ENCODE data around the gene TMEM41A.
A peak's percentile ranks its signal among the peaks of the same experiment; 100 is the strongest.
"Not testable (repeated sequence)": the region's sequence is repeated elsewhere in the genome, so short reads cannot be mapped to it uniquely, and the experiment has no call there.

TMEM41A gene

DNA sequence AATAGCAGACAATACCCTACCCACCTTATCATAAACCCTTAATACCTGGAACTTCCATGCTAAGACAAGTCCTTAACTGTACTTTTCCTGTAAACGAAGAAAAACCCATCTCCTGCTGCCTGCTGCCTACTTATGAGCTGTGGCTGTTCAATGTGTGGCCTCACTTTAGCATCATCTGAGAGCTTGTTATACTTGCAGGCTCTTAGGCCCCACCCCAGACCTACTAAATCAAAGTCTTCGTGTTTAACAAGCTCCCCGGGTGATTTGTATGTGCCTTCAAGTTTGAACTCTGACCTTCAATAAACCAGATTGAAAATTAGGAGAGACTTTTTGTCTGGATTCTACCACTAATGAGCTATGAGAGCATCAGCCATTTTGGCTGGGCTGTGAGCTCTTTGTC, 29.3 kb downstream of the TMEM41A start:
- TF ChIP-seq, protein P1, sequence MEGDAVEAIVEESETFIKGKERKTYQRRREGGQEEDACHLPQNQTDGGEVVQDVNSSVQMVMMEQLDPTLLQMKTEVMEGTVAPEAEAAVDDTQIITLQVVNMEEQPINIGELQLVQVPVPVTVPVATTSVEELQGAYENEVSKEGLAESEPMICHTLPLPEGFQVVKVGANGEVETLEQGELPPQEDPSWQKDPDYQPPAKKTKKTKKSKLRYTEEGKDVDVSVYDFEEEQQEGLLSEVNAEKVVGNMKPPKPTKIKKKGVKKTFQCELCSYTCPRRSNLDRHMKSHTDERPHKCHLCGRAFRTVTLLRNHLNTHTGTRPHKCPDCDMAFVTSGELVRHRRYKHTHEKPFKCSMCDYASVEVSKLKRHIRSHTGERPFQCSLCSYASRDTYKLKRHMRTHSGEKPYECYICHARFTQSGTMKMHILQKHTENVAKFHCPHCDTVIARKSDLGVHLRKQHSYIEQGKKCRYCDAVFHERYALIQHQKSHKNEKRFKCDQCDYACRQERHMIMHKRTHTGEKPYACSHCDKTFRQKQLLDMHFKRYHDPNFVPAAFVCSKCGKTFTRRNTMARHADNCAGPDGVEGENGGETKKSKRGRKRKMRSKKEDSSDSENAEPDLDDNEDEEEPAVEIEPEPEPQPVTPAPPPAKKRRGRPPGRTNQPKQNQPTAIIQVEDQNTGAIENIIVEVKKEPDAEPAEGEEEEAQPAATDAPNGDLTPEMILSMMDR (IDR thresholded peaks at IDR 0.05; ENCODE audit: extremely low read depth, missing control alignments), result no peak
- DNase-seq (ENCODE audit: low spot score), result no peak

GRCh38 chr3:185466123-185466522, 32.7 kb downstream of the TMEM41A start:
- not testable (repeated sequence) for DNase-seq (ENCODE audit: low spot score)

DNA sequence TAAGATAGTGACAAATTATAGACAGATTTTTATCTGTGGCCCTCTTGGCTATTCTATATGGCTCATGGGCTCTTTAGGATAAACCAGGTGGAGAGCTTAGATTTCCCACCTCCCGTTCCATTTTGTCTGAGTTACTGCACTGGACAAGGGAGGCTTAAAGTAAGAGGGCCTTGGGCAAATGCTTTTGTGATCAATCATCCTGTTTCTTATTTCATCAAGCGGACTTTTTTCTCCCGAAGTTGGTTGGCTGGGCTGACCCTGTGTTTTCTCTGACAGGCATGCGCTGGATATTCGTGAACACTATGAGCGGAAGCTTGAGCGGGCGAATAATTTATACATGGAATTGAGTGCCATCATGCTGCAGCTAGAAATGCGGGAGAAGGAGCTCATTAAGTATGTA, 33.4 kb downstream of the TMEM41A start:
- DNase-seq (ENCODE audit: low spot score), result no peak
- TF ChIP-seq, protein P1 (IDR thresholded peaks at IDR 0.05; ENCODE audit: extremely low read depth, missing control alignments), result no peak

DNA sequence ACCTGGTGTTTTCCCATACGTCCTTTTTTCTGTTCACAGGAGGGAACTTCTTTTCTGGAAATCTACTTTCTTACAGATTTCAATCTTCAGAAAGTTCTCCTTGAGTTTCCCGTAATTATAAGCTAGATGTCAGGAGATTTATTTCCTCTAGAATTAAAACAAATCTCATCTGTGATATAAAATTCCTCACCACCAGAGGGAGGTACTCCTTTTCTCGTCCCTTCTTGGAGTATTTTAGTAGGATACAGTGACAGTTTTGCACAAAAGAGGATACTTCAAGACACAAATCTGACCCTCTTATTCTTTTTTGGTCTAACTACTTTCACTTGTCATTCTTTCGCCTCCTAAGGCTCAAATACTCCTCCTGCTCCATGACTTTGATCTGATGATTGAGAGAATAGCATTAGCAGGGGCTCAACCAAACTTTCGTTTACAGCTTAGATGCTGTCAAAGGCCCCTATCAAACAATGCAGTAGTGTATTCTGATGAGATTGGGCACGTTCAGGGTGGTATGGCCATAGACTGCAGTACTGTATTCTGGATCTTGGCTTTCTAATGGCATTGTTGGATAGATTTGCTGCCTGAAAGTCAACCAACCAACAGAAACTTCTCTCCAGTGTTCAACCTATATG, 38.0 kb downstream of the TMEM41A start:
- TF ChIP-seq, protein P1 (IDR thresholded peaks at IDR 0.05; ENCODE audit: extremely low read depth, missing control alignments), result no peak
- peak; percentile 9 for DNase-seq (ENCODE audit: low spot score)

DNA sequence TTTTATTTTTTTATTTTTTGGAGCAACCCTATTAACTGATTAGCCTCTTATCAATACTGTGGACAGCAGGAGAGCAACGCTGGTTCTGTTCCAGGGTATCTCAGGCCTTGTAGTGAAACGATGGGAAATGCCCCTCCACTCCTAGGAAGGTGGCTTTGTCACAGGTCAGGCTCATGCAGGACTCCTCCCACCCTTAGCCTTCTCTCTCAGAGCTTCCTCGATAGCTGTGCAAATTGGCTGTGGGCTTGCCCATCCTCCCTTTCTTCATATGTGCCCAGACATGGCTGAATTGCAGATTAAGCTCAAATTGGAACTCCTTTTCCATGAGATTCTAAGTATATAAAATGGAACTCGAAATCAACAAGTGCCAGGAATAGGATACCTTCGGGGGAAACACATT, 38.5 kb downstream of the TMEM41A start:
- DNase-seq (ENCODE audit: low spot score), result no peak
- TF ChIP-seq, protein P1 (IDR thresholded peaks at IDR 0.05; ENCODE audit: extremely low read depth, missing control alignments), result no peak

DNA sequence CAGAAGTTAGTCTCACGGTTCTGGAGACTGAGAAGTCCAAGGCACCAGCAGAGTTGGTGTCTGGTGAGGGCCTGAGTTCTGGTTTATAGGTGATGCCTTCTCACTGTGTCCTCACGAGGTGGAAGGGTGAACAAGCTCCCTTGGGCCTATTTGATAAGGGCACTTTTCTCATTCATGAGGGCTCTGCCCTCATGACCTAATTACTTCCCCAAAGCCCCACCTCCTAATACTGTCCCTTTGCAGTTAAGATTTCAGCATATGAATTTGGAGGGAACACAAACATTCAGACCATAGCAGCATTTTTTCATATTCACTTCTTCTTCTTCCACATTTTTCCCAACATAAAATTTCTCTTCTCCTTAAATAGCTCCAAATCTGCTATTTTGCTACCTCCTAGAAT, 41.5 kb downstream of the TMEM41A start:
- TF ChIP-seq, protein P1 (IDR thresholded peaks at IDR 0.05; ENCODE audit: extremely low read depth, missing control alignments), result no peak
- no peak for DNase-seq (ENCODE audit: low spot score)

- DNase-seq (ENCODE audit: low spot score), result not testable (repeated sequence)
Observed at GRCh38 chr3:185451432-185451831, 47.4 kb downstream of the TMEM41A start.

DNA sequence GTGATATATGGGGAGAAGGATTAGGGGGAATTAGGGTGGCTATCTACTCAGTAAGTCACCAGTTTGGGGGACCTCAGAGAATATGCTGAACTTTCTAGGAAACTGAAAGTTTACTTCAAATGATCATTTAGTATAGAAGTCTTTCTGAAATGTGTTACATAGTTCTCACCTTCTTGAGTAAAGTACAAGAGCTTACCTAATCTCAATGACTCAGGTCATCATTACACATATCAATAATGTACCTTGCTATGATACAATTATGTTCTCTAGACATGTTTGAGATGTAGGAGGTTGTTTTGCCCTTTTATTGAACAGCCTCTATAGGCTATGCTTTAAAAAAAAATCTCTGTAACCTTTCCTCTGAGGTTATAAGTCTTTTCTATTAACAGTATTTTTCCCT, 50.7 kb downstream of the TMEM41A start:
- TF ChIP-seq, protein P1 (IDR thresholded peaks at IDR 0.05; ENCODE audit: extremely low read depth, missing control alignments), result no peak
- no peak for DNase-seq (ENCODE audit: low spot score)

Measured in GM20000 (cell line).